ENCODE results near the gene MORN2. TPM values are rescaled to one million over a fixed set of nuclear protein-coding genes. Genes with fewer than 3 reads are reported as not detected.

Gene MORN2
- total and polyA plus RNA-seq, 2 of the 13 experiments (the other 11 are each of a cell fraction or from before 2014, with no cell fraction given), result 7.0 to 28.0 TPM

DNA sequence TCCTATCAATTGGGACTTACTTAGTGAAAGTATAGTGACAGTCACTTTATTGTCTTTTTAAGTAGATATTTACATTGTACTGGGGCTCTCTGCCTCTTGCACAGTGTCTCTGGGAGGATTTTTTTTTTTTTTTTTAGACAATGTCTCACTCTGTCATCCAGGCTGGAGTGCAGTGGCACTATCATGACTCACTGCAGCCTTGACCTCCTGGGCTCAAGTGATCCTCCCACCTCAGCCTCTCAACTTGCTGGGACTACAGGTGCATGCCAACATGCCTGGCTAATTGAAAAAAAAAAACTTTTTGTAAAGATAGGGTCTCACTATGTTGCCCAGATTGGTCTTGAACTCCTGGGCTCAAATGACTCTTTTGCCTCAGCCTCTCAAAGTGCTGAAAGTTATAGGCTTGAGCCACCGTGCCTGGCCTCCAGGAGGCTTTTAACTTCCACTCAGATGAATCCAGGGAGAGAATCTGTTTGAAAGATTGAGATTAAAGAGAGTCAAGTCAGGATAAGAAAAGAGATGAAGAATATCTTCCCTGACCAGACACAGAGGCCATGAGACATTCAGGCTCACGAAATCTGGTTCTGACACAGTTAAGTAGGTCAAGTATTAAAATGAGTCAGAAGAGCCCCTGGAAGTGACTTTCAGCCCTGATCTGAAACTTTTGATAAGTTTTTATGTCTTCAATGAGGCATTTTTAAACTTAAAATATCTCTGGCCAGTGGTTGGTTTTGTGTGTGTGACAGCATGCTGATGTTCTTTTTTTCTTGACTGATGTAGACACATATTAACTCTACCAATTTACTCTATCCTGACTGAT is 32.2 kb downstream of the MORN2 start (continued):
- TF ChIP-seq ZBTB14 (CRISPR knock-in tag; IDR thresholded peaks at IDR 0.05), result no peak
- TF ChIP-seq BCL6 (CRISPR knock-in tag; IDR thresholded peaks at IDR 0.05), result 0 out of 2 replicates have a peak, but pooled peaks have one; percentile 31
- TF ChIP-seq ZEB1 (IDR thresholded peaks at IDR 0.05; ENCODE audit: insufficient replicate concordance, low read depth), result peak; percentile 24
- TF ChIP-seq ZBTB20 (CRISPR knock-in tag; IDR thresholded peaks at IDR 0.05; ENCODE audit: borderline replicate concordance, low read depth), result peak; percentile 63; the same call in 1 of the 2 replicates
- TF ChIP-seq, protein P1, sequence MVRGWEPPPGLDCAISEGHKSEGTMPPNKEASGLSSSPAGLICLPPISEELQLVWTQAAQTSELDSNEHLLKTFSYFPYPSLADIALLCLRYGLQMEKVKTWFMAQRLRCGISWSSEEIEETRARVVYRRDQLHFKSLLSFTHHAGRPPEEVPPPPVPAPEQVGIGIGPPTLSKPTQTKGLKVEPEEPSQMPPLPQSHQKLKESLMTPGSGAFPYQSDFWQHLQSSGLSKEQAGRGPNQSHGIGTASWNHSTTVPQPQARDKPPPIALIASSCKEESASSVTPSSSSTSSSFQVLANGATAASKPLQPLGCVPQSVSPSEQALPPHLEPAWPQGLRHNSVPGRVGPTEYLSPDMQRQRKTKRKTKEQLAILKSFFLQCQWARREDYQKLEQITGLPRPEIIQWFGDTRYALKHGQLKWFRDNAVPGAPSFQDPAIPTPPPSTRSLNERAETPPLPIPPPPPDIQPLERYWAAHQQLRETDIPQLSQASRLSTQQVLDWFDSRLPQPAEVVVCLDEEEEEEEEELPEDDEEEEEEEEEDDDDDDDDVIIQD (CRISPR knock-in tag; IDR thresholded peaks at IDR 0.05; ENCODE audit: low read depth), result peak; percentile 34; the same call in 1 of the 2 replicates
- TF ChIP-seq ZNF770 (CRISPR knock-in tag; IDR thresholded peaks at IDR 0.05), result peak; percentile 99
- no peak for TF ChIP-seq SUZ12 (IDR thresholded peaks at IDR 0.05; ENCODE audit: low read depth, low read length)
- no peak for TF ChIP-seq ZNF816 (CRISPR knock-in tag; IDR thresholded peaks at IDR 0.05; ENCODE audit: borderline replicate concordance)
- peak; percentile 85 for TF ChIP-seq GATAD2A (CRISPR knock-in tag; IDR thresholded peaks at IDR 0.05)
- peak; percentile 86; the same call in 1 of the 2 replicates for TF ChIP-seq HMG20A (CRISPR knock-in tag; IDR thresholded peaks at IDR 0.05; ENCODE audit: borderline replicate concordance)
- peak; percentile 83 for TF ChIP-seq HIC2 (CRISPR knock-in tag; IDR thresholded peaks at IDR 0.05; ENCODE audit: low read depth)
- no peak for TF ChIP-seq NONO (IDR thresholded peaks at IDR 0.05)
- TF ChIP-seq NONO (CRISPR knock-in tag; conservative IDR thresholded peaks at IDR 0.05), result no peak
- TF ChIP-seq HNF4A (CRISPR knock-in tag; IDR thresholded peaks at IDR 0.05), result 0 out of 2 replicates have a peak, but pooled peaks have one; percentile 16
- TF ChIP-seq, protein P2, sequence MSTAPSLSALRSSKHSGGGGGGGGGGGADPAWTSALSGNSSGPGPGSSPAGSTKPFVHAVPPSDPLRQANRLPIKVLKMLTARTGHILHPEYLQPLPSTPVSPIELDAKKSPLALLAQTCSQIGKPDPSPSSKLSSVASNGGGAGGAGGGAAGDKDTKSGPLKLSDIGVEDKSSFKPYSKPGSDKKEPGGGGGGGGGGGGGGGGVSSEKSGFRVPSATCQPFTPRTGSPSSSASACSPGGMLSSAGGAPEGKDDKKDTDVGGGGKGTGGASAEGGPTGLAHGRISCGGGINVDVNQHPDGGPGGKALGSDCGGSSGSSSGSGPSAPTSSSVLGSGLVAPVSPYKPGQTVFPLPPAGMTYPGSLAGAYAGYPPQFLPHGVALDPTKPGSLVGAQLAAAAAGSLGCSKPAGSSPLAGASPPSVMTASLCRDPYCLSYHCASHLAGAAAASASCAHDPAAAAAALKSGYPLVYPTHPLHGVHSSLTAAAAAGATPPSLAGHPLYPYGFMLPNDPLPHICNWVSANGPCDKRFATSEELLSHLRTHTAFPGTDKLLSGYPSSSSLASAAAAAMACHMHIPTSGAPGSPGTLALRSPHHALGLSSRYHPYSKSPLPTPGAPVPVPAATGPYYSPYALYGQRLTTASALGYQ (CRISPR knock-in tag; IDR thresholded peaks at IDR 0.05), result peak; percentile 78; the same call in 1 of the 2 replicates
- peak; percentile 45; the same call in 1 of the 2 replicates for TF ChIP-seq ZNF3 (CRISPR knock-in tag; IDR thresholded peaks at IDR 0.05)
- no peak for TF ChIP-seq NCOA5 (CRISPR knock-in tag; IDR thresholded peaks at IDR 0.05)
- TF ChIP-seq, protein P3, sequence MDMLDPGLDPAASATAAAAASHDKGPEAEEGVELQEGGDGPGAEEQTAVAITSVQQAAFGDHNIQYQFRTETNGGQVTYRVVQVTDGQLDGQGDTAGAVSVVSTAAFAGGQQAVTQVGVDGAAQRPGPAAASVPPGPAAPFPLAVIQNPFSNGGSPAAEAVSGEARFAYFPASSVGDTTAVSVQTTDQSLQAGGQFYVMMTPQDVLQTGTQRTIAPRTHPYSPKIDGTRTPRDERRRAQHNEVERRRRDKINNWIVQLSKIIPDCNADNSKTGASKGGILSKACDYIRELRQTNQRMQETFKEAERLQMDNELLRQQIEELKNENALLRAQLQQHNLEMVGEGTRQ (IDR thresholded peaks at IDR 0.05; ENCODE audit: low read depth, low read length), result no peak
- TF ChIP-seq, protein P3 (CRISPR knock-in tag; IDR thresholded peaks at IDR 0.05; ENCODE audit: borderline replicate concordance), result no peak
